ENCODE data around the gene C22orf15.
A peak's percentile ranks its signal among the peaks of the same experiment; 100 is the strongest.
"Not testable (repeated sequence)": the region's sequence is repeated elsewhere in the genome, so short reads cannot be mapped to it uniquely, and the experiment has no call there.

The C22orf15 gene

GRCh38 chr22:23762842-23763578, at the start of gene C22orf15:
Gene C22orf15 (plus strand): TSS chr22:23762990. CDS start chr22:23763307, 317 bp downstream.
- peak; percentile 81 for DNase-seq

- DNase-seq: no peak
Observed at GRCh38 chr22:23713696-23714595, 48.8 kb upstream of the C22orf15 start.

GRCh38 chr22:23714596-23715578, 47.9 kb upstream of the C22orf15 start:
- no peak for DNase-seq

GRCh38 chr22:23715806-23716375, 46.9 kb upstream of the C22orf15 start:
- DNase-seq: no peak

- peak; percentile 96 for DNase-seq
Observed at GRCh38 chr22:23716811-23717801, 45.7 kb upstream of the C22orf15 start.

- peak; percentile 6 for DNase-seq
Observed at GRCh38 chr22:23718371-23719165, 44.2 kb upstream of the C22orf15 start.

GRCh38 chr22:23720855-23721254, 41.9 kb upstream of the C22orf15 start:
- no peak for DNase-seq

GRCh38 chr22:23722160-23722559, 40.6 kb upstream of the C22orf15 start:
- DNase-seq: peak; percentile 43

GRCh38 chr22:23722724-23723123, 40.1 kb upstream of the C22orf15 start:
- DNase-seq: peak; percentile 6

- not testable (repeated sequence) for DNase-seq
Observed at GRCh38 chr22:23728108-23728507, 34.7 kb upstream of the C22orf15 start.

GRCh38 chr22:23737696-23738095, 25.1 kb upstream of the C22orf15 start:
- no peak for DNase-seq

GRCh38 chr22:23742505-23743264, 20.1 kb upstream of the C22orf15 start:
- no peak for DNase-seq

GRCh38 chr22:23743303-23743705, 19.5 kb upstream of the C22orf15 start:
- DNase-seq: no peak

- no peak for DNase-seq
Observed at GRCh38 chr22:23744001-23744400, 18.8 kb upstream of the C22orf15 start.

GRCh38 chr22:23744485-23744884, 18.3 kb upstream of the C22orf15 start:
- no peak for DNase-seq

GRCh38 chr22:23745791-23746190, 17.0 kb upstream of the C22orf15 start:
- no peak for DNase-seq

- DNase-seq: no peak
Observed at GRCh38 chr22:23749841-23750301, 12.9 kb upstream of the C22orf15 start.

- DNase-seq: no peak
Observed at GRCh38 chr22:23750367-23750713, 12.4 kb upstream of the C22orf15 start.

- peak; percentile 97 for DNase-seq
Observed at GRCh38 chr22:23750714-23751440, 11.9 kb upstream of the C22orf15 start, which contains the start of gene ZNF70. Gene ZNF70 (minus strand): TSS chr22:23751112. CDS start chr22:23745140, 5,972 bp downstream.

Measured in NCI-H69 (cell line).